LNCaP clone FGC (cell line): ENCODE results near the gene MSGN1.

Experiments used
- DNase-seq: peaks from one replicate; pipeline ENCODE4 v3.0.0-alpha.2; 2011; ENCODE audit warnings: low read depth
- H3K4me3 ChIP-seq: 2 replicates; pipeline ENCODE4 v1.5.1; 2011; ENCODE audit warnings: mild to moderate bottlenecking, low read depth, low read length, control low read depth
- CTCF ChIP-seq: IDR thresholded peaks from 2 replicates; pipeline ENCODE4 v1.5.1; 2012; ENCODE audit warnings: mild to moderate bottlenecking; ENCODE audit not compliant: control insufficient read depth, insufficient read depth; ENCODE audit errors: extremely low read depth

MSGN1 gene

GRCh38 chr2:17846676-17847075 lies 30.4 kb downstream of the MSGN1 start:
- no peak overlapping the region for H3K4me3 ChIP-seq
- no peak for DNase-seq
- no peak for TF ChIP-seq CTCF

- TF ChIP-seq CTCF, result no peak
- DNase-seq, result no peak
- no peak overlapping the region for H3K4me3 ChIP-seq
These were observed 31.0 kb downstream of the MSGN1 start for GRCh38 chr2:17847236-17847635.

- TF ChIP-seq CTCF, result no peak
- no peak for DNase-seq
- H3K4me3 ChIP-seq, result no peak overlapping the region
These were observed 33.0 kb downstream of the MSGN1 start for GRCh38 chr2:17849275-17849674.

GRCh38 chr2:17850151-17850550 lies 33.9 kb downstream of the MSGN1 start:
- H3K4me3 ChIP-seq, result no peak overlapping the region
- no peak for DNase-seq
- no peak for TF ChIP-seq CTCF

GRCh38 chr2:17851731-17852585 lies 35.7 kb downstream of the MSGN1 start:
- TF ChIP-seq CTCF, result peak; percentile 92
- no peak overlapping the region for H3K4me3 ChIP-seq
- no peak for DNase-seq

- H3K4me3 ChIP-seq, result no peak overlapping the region
- TF ChIP-seq CTCF, result no peak
- DNase-seq, result no peak
These were observed 37.5 kb downstream of the MSGN1 start for GRCh38 chr2:17853799-17854198.

- no peak for DNase-seq
- H3K4me3 ChIP-seq, result no peak overlapping the region
- no peak for TF ChIP-seq CTCF
These were observed 40.8 kb downstream of the MSGN1 start for GRCh38 chr2:17857021-17857420.
